ENCODE data around the gene PSMF1. TPM values are rescaled to one million over a fixed set of nuclear protein-coding genes. Genes with fewer than 3 reads are reported as not detected.
"Not testable (repeated sequence)": the region's sequence is repeated elsewhere in the genome, so short reads cannot be mapped to it uniquely, and the experiment has no call there.

PSMF1 gene
- total RNA-seq, 1 donor from 2014 or later: 34.0 TPM

DNA sequence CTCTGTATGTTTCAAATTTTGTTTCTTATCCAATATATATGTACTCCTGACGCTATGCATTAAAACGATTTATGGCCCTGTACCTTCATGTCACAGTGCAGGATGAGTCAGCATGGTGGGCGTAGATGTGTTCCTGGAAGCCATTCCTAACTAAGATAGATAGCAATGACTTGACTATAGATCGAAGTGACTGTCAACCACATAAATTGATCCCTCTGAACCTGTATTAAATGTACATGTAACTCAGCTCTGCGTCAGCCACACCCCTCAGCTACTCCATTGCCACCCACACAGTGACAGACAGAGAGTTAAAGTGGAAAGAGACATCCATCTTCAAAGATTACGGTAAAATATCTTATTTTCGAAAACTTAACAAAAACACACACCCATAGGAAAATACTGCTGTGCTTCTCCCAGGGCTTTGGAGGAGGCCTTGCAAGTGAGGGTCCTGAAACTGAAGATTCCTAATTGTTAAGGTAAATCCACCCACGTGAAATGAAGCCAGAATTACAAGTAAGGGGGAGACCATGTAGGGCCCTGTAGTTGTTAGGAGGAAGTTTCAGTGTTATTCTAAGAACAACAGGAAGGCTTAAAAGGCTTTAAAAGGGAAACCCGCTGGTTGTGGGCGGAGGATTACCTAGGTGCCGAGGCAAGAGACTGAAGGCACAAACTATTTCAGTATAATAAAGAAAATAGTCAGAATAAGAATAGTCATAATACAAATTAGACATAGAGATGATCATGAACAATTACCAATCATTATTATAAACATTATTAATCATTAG, 97.2 kb downstream of the PSMF1 start:
- H3K27ac ChIP-seq: no peak overlapping the region
- H3K4me3 ChIP-seq: no peak overlapping the region
- peaks cover 34% of the 10 kb centered on the region for H3K27me3 ChIP-seq
- Mint-ChIP-seq H3K4me1 (peaks cover 11% of the 10 kb centered on the region), H3K9me3 (no peaks in the 10 kb centered on the region), H3K4me3 (no peak overlapping the region), H3K27ac (no peak overlapping the region), H3K36me3 (no peaks in the 10 kb centered on the region), H3K27me3 (ENCODE audit: insufficient read depth, low read depth) (peaks cover 12% of the 10 kb centered on the region)
- TF ChIP-seq EZH2phosphoT487 (IDR thresholded peaks at IDR 0.05) (no peak), EZH2 (IDR thresholded peaks at IDR 0.05) (no peak)
- TF ChIP-seq, protein P1, sequence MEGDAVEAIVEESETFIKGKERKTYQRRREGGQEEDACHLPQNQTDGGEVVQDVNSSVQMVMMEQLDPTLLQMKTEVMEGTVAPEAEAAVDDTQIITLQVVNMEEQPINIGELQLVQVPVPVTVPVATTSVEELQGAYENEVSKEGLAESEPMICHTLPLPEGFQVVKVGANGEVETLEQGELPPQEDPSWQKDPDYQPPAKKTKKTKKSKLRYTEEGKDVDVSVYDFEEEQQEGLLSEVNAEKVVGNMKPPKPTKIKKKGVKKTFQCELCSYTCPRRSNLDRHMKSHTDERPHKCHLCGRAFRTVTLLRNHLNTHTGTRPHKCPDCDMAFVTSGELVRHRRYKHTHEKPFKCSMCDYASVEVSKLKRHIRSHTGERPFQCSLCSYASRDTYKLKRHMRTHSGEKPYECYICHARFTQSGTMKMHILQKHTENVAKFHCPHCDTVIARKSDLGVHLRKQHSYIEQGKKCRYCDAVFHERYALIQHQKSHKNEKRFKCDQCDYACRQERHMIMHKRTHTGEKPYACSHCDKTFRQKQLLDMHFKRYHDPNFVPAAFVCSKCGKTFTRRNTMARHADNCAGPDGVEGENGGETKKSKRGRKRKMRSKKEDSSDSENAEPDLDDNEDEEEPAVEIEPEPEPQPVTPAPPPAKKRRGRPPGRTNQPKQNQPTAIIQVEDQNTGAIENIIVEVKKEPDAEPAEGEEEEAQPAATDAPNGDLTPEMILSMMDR (IDR thresholded peaks at IDR 0.05): no peak
- H3K4me2 ChIP-seq: no peak overlapping the region
- no peaks in the 10 kb centered on the region for H3K79me2 ChIP-seq (ENCODE audit: low read depth)
- no peak for DNase-seq (ENCODE audit: low spot score)
- H3K9ac ChIP-seq: no peak overlapping the region
- H3F3A ChIP-seq (ENCODE audit: low read depth): no peaks in the 10 kb centered on the region
- no peak overlapping the region for H2AFZ ChIP-seq (replicated peaks)
- H4K20me1 ChIP-seq (ENCODE audit: low read depth): no peaks in the 10 kb centered on the region
- H3K9me3 ChIP-seq (ENCODE audit: low read depth): no peaks in the 10 kb centered on the region
- no peaks in the 10 kb centered on the region for H3K4me1 ChIP-seq
- no peaks in the 10 kb centered on the region for H3K36me3 ChIP-seq

DNA sequence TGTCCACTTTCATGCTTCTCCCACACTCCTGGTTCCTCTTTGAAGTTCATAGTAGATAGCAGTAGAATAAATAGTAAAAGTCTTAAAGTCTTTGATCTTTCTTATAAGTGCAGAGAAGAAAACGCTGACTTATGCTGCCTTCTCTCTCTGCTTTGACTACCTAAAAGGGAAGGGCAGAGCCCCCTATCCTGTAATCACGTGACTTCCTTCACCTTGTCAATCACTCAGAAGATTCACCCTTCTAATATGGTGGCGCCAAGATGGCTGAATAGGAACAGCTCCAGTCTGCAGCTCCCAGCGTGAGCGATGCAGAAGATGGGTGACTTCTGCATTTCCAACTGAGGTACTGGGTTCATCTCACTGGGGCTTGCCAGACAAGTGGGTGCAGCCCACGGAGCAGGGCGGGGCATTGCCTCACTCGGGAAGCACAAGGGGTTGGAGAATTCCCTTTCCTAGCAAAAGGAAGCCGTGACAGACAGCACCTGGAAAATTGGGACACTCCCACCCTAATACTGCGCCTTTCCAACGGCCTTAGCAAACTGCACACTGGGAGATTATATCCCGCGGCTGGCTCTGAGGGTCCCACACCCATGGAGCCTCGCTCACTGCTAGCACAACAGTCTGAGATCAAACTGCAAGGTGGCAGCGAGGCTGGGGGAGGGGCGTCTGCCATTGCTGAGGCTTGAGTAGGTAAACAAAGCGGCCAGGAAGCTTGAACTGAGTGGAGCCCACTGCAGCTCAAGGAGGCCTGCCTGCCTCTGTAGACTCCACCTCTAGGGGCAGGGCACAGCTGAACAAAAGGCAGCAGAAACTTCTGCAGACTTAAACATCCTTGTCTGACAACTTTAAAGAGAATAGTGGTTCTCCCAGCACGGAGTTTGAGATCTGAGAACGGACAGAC, 98.4 kb downstream of the PSMF1 start:
- H3K27ac Mint-ChIP-seq; H3K9me3 Mint-ChIP-seq; H3K4me3 ChIP-seq; H3K36me3 Mint-ChIP-seq; H2AFZ ChIP-seq (replicated peaks); H3K9me3 ChIP-seq (ENCODE audit: low read depth); H3K4me3 Mint-ChIP-seq; H4K20me1 ChIP-seq (ENCODE audit: low read depth); H3K36me3 ChIP-seq; H3K4me1 ChIP-seq; H3K4me2 ChIP-seq; H3K27ac ChIP-seq; H3K9ac ChIP-seq; DNase-seq (ENCODE audit: low spot score); H3F3A ChIP-seq (ENCODE audit: low read depth); H3K79me2 ChIP-seq (ENCODE audit: low read depth): not testable (repeated sequence)
- H3K27me3 ChIP-seq: peaks cover 27% of the 10 kb centered on the region
- Mint-ChIP-seq H3K27me3 (ENCODE audit: insufficient read depth, low read depth) (peaks cover 10% of the 10 kb centered on the region), H3K4me1 (peaks cover 11% of the 10 kb centered on the region)

Other genes with a start within 250 kb of the PSMF1 start
- gene ANGPT4, start 202.3 kb upstream of the PSMF1 start, total RNA-seq (ENCODE audit: low replicate concordance): 0.06 and 0.19 TPM in 2 replicates
- 0.26 and 1.0 TPM in 2 replicates for gene RSPO4, start 116.3 kb upstream of the PSMF1 start, total RNA-seq (ENCODE audit: low replicate concordance)
- 2.5 and 4.2 TPM in 2 replicates for gene TMEM74B, start 66.4 kb downstream of the PSMF1 start, total RNA-seq (ENCODE audit: low replicate concordance)
- not detected in 2 replicates for gene C20orf202, start 84.9 kb downstream of the PSMF1 start, total RNA-seq (ENCODE audit: low replicate concordance)
- not detected in 2 replicates for gene RAD21L1, start 107.4 kb downstream of the PSMF1 start, total RNA-seq (ENCODE audit: low replicate concordance)
- 0.43 and 0.90 TPM in 2 replicates for gene SNPH, start 147.7 kb downstream of the PSMF1 start, total RNA-seq (ENCODE audit: low replicate concordance)
- 1.6 and 6.6 TPM in 2 replicates for gene SDCBP2, start 210.5 kb downstream of the PSMF1 start, total RNA-seq (ENCODE audit: low replicate concordance)